Ovary (tissue), 3 donors: Measurements from ENCODE around the gene NELL1.

Experiments
- POLR2A ChIP-seq: fragments of 450-650 bp; IDR thresholded peaks from one replicate; pipeline ENCODE4 v1.6.1; 2017; ENCODE audit warnings: antibody characterized with exemption, mild to moderate bottlenecking, moderate library complexity
- TF ChIP-seq, protein P1 (sequence below), 3 donors: fragments of 450-650 bp in 2 of 3; fragments of 200-600 bp in 1 of 3; IDR thresholded peaks; one replicate each; pipeline versions ENCODE4 v1.5.1 to v1.8.0; 2016 to 2022; ENCODE audit warnings: antibody characterized with exemption in 3 of 3, mild to moderate bottlenecking in 1 of 3
- donor health status: DM: no; HTN: no; CAD: no.

DNA sequence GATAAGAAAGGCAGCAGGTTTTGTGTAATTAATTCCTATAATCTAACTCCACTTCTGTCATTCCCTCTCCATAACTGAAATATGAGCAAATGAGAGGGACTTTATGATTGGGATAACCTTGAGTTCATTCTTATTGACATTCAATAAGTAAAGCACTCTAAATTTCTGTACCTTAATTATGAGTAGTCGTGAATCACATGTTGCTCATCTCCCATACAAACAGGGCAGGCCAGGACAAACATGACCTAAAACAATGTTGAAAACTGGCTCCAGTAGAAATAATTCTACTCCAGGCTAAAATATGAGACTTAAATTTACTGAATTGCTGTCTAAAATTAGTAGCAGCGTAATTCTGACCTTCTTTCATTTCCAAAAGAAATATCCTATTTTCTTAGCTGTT lies 505.4 kb downstream of the NELL1 start:
- TF ChIP-seq, protein P1, sequence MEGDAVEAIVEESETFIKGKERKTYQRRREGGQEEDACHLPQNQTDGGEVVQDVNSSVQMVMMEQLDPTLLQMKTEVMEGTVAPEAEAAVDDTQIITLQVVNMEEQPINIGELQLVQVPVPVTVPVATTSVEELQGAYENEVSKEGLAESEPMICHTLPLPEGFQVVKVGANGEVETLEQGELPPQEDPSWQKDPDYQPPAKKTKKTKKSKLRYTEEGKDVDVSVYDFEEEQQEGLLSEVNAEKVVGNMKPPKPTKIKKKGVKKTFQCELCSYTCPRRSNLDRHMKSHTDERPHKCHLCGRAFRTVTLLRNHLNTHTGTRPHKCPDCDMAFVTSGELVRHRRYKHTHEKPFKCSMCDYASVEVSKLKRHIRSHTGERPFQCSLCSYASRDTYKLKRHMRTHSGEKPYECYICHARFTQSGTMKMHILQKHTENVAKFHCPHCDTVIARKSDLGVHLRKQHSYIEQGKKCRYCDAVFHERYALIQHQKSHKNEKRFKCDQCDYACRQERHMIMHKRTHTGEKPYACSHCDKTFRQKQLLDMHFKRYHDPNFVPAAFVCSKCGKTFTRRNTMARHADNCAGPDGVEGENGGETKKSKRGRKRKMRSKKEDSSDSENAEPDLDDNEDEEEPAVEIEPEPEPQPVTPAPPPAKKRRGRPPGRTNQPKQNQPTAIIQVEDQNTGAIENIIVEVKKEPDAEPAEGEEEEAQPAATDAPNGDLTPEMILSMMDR (IDR thresholded peaks at IDR 0.05), result no peak
- no peak for TF ChIP-seq POLR2A
